ENCODE measurements around the gene CNTN1.

The CNTN1 gene

DNA sequence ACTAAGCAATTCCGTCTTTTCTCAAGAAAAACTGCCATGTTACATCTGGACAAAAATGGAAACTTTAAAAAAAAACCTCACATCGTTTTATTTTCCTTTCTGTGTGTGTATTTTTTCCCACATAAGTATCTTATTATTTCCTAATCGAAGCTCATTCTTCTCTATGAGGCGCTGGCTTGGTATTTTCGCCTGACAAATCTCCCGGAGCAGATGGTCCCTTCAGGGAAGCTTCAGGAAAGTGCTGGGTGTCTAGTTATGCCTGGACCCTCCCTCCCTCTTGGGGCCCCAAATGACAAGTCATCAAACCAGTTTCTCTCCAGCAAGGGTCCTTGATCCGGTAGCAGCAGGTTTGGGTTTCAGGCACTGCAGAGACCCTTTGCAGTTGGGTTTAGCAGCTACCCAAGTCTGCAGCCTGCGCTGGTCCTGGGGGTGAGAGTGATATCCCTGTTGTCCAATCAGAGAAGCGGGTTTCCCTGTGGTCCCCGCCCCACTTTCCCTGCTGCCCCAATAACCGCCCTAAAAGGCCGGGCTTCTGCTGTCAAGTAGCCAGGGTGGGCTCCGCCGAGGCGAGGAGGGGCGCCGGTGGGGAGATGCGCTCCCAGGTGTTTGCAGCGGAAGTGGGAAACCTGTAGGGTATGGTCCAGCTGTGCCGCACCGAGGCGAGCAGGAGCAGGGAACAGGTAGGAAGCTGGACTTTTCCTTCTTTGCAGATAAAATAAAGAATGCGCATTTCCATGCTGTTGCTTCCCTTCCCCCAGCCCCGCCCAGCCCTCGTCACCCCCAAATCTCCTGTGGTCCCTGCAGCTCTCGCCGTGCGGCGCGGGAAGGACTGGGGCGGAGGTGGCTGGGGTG is at the start of gene CNTN1:
TSS of gene CNTN1 (plus strand) at position 527 of the 852 bp plus-strand sequence.
- no peaks in the 10 kb centered on the region for H3K4me1 Mint-ChIP-seq (ENCODE audit: low read depth)
- no peaks in the 10 kb centered on the region for H3K9me3 Mint-ChIP-seq (ENCODE audit: low read depth)
- H3K36me3 Mint-ChIP-seq = no peaks in the 10 kb centered on the region
- H3K27ac Mint-ChIP-seq = no peak within 1 kb of the TSS
- H3K4me3 Mint-ChIP-seq = no peak within 1 kb of the TSS
- H3K27me3 Mint-ChIP-seq = peaks cover 27% of the 10 kb centered on the region

DNA sequence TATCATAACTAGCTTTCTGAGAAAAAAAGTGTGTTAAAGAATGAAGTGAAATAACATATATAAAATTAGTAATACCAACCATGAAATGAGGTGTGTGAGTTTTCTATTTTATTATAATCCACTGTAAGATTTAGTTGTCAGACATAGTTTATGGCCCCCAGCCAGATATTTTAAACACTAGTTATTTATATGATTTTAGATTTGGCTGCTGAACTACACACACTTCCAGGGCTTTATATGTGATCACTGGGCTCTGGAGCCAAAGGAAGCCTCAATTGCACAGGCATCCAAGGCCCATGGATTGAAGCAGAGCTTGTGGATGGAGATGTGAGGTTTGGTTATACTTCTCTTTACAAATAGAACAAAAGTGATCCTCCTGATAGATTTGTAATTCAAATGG is 48.7 kb upstream of the CNTN1 start:
- Mint-ChIP-seq H3K36me3 (no peaks in the 10 kb centered on the region), H3K4me3 (no peak overlapping the region), H3K4me1 (ENCODE audit: low read depth) (no peaks in the 10 kb centered on the region), H3K9me3 (ENCODE audit: low read depth) (peaks cover 5% of the 10 kb centered on the region), H3K27ac (no peak overlapping the region), H3K27me3 (no peaks in the 10 kb centered on the region)

DNA sequence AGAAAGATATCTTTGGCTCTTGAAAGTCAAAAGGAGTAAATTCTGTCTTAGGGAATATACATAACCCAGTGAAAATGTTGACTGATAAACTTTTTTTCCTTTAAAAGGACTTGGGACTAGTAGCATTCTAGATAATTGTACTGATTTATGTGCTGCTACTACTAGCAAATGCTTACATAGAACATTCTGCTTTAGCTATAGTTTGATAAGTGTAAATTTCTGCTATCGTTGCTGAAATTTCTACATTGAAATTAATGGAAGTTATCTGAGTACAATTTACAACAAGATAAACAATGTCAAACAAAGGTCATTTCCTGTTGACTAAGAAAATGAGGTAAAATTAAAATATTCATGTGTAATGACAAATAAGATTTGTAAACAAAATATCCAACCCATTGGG is 48.3 kb upstream of the CNTN1 start:
- Mint-ChIP-seq H3K9me3 (ENCODE audit: low read depth) (peaks cover 5% of the 10 kb centered on the region), H3K27ac (no peak overlapping the region), H3K27me3 (no peaks in the 10 kb centered on the region), H3K4me3 (no peak overlapping the region), H3K4me1 (ENCODE audit: low read depth) (no peaks in the 10 kb centered on the region), H3K36me3 (no peaks in the 10 kb centered on the region)

DNA sequence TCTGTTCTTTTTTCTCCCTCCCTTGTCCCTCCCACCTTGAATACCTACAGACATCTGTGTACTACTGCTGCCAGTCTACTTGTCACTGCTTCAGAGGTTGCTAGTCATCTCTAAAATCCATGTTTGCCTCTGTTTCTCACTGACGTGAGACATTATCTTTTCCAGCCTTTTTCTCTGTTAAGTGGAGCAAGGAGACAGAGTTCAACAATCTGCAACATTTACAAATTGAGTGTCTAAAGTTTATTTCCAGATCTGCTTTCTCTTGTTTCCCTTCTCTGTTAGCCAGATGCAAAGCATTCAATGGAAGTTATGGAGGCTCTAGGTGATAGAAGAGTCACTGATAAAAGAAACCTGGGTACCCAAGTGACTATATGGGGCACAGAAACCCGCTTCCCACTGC is 47.5 kb upstream of the CNTN1 start:
- Mint-ChIP-seq H3K4me1 (ENCODE audit: low read depth) (no peaks in the 10 kb centered on the region), H3K36me3 (no peaks in the 10 kb centered on the region), H3K9me3 (ENCODE audit: low read depth) (peaks cover 5% of the 10 kb centered on the region), H3K4me3 (no peak overlapping the region), H3K27me3 (no peaks in the 10 kb centered on the region), H3K27ac (no peak overlapping the region)

- no peak overlapping the region for H3K27ac Mint-ChIP-seq
- peaks cover 5% of the 10 kb centered on the region for H3K9me3 Mint-ChIP-seq (ENCODE audit: low read depth)
- H3K36me3 Mint-ChIP-seq = no peaks in the 10 kb centered on the region
- no peaks in the 10 kb centered on the region for H3K27me3 Mint-ChIP-seq
- no peak overlapping the region for H3K4me3 Mint-ChIP-seq
- no peaks in the 10 kb centered on the region for H3K4me1 Mint-ChIP-seq (ENCODE audit: low read depth)
Measured at GRCh38 chr12:40645361-40645760, 46.9 kb upstream of the CNTN1 start.

DNA sequence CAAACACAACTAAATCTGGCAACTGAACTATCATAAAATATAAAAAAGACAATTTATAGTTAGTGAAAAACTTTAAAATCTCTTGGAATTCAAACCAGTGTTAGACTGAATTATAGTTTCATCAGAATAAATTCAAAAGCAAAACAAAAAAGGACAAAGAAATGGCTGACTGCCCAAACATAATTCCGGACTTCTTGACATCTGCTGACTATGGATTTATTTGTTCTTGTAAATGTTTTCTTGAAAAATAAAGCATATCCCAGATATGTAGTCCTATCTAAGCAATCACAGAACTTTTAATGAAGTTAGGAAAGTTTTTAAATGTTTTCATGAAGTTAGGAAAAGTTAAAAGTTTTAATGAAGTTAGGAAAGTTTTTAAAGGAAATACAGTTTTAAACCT is 45.8 kb upstream of the CNTN1 start:
- no peak overlapping the region for H3K4me3 Mint-ChIP-seq

DNA sequence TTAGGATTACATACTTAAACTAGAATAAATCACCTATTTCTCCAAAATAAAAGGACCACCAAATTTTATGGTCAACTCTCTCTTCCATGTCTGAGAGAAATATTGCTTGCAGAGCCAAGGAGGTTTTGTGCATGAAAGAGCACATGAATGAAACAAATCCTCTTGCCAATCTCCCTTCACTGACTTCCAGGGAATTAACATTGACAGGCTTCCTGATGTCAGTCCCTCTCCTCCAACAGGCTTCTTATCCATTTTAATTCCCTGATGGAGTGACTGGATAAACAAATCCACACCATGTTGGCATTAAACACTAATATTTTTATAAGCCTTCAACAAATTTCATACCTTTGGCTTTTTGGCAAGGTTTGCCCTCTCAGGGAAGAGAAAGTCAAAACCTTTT is 45.3 kb upstream of the CNTN1 start:
- Mint-ChIP-seq H3K27ac (no peak overlapping the region), H3K4me3 (no peak overlapping the region), H3K4me1 (ENCODE audit: low read depth) (no peaks in the 10 kb centered on the region), H3K36me3 (no peaks in the 10 kb centered on the region), H3K27me3 (no peaks in the 10 kb centered on the region), H3K9me3 (ENCODE audit: low read depth) (peaks cover under 1% of the 10 kb centered on the region)

More for the DNA sequence above, 45.8 kb upstream of the CNTN1 start:
- H3K27me3 Mint-ChIP-seq = no peaks in the 10 kb centered on the region
- H3K27ac Mint-ChIP-seq = no peak overlapping the region
- H3K36me3 Mint-ChIP-seq = no peaks in the 10 kb centered on the region
- H3K4me1 Mint-ChIP-seq (ENCODE audit: low read depth) = no peaks in the 10 kb centered on the region
- H3K9me3 Mint-ChIP-seq (ENCODE audit: low read depth) = peaks cover 5% of the 10 kb centered on the region

GRCh38 chr12:40647651-40648050 is 44.6 kb upstream of the CNTN1 start:
- H3K27me3 Mint-ChIP-seq = no peaks in the 10 kb centered on the region
- no peak overlapping the region for H3K4me3 Mint-ChIP-seq
- H3K27ac Mint-ChIP-seq = no peak overlapping the region
- H3K4me1 Mint-ChIP-seq (ENCODE audit: low read depth) = no peaks in the 10 kb centered on the region
- no peaks in the 10 kb centered on the region for H3K9me3 Mint-ChIP-seq (ENCODE audit: low read depth)
- no peaks in the 10 kb centered on the region for H3K36me3 Mint-ChIP-seq

DNA sequence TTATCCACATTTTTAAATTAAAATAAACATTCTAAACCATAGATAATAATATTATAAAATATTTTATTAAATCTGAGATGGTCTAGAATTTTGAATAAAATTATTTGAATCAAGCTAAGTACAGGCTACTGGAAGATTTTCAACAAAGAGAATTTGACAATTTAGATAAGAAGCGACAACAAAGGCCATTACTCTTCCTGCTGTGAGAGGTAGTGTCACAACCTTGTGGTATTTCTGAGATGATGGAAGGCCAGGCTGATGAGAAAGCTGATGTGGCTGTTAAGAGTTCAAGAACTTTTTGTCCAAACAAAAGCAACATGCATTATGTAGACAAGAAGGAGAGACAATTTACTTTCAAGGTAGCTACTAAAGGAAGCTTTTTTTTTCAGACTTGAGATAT is 43.7 kb upstream of the CNTN1 start:
- no peaks in the 10 kb centered on the region for H3K36me3 Mint-ChIP-seq
- no peaks in the 10 kb centered on the region for H3K27me3 Mint-ChIP-seq
- no peaks in the 10 kb centered on the region for H3K4me1 Mint-ChIP-seq (ENCODE audit: low read depth)
- no peaks in the 10 kb centered on the region for H3K9me3 Mint-ChIP-seq (ENCODE audit: low read depth)
- H3K27ac Mint-ChIP-seq = no peak overlapping the region
- H3K4me3 Mint-ChIP-seq = no peak overlapping the region

GRCh38 chr12:40650038-40650704 is 42.1 kb upstream of the CNTN1 start:
- H3K27ac Mint-ChIP-seq = no peak overlapping the region
- no peaks in the 10 kb centered on the region for H3K36me3 Mint-ChIP-seq
- H3K4me3 Mint-ChIP-seq = no peak overlapping the region
- H3K27me3 Mint-ChIP-seq = no peaks in the 10 kb centered on the region
- no peaks in the 10 kb centered on the region for H3K4me1 Mint-ChIP-seq (ENCODE audit: low read depth)
- H3K9me3 Mint-ChIP-seq (ENCODE audit: low read depth) = no peaks in the 10 kb centered on the region

DNA sequence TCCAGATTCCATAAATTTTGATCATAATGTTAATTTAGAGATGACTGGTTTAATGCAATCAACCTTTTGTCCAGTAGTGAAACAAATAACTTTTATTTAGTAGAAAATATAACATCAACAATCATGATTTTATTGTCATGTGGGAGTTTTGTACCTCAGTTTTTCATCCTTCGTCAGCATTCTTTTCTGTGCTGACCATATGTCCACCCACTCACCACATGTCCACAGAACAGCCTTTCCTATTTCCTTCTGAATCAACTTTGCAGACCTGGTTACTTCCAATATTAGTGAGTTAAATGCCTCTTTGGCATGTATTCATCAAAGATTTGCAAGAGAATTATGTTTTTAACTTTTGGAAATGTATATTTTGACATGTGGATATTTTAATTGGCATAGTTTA is 36.8 kb upstream of the CNTN1 start:
- no peaks in the 10 kb centered on the region for H3K9me3 Mint-ChIP-seq (ENCODE audit: low read depth)
- no peaks in the 10 kb centered on the region for H3K4me1 Mint-ChIP-seq (ENCODE audit: low read depth)

DNA sequence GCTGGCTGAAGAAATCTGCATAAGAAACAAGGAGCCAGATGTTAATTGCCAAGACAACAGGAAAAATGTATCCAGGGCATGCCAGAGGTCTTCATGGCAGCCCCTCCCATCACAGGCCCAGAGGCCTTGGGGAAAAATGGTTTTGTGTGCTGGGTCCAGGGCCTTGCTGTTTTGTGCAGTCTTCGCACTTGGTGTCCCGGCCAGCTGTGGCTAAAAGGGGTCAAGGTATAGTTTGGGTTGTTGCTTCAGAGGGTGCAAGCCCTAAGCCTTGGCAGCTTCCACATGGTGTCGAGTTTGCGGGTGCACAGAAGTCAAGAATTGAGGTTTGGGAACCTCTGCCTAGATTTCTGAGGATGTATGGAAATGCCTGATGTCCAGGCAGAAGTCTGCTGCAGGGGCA is 29.9 kb upstream of the CNTN1 start:
- Mint-ChIP-seq H3K9me3 (ENCODE audit: low read depth) (peaks cover 5% of the 10 kb centered on the region), H3K4me3 (no peak overlapping the region)

More for the DNA sequence above, 36.8 kb upstream of the CNTN1 start:
- no peaks in the 10 kb centered on the region for H3K36me3 Mint-ChIP-seq
- H3K4me3 Mint-ChIP-seq = no peak overlapping the region
- no peak overlapping the region for H3K27ac Mint-ChIP-seq
- H3K27me3 Mint-ChIP-seq = no peaks in the 10 kb centered on the region

GRCh38 chr12:40663781-40664180 is 28.5 kb upstream of the CNTN1 start:
- Mint-ChIP-seq H3K9me3 (ENCODE audit: low read depth) (peaks cover 5% of the 10 kb centered on the region), H3K27ac (no peak overlapping the region), H3K4me3 (no peak overlapping the region), H3K27me3 (no peaks in the 10 kb centered on the region), H3K4me1 (ENCODE audit: low read depth) (no peaks in the 10 kb centered on the region), H3K36me3 (no peaks in the 10 kb centered on the region)

More for the DNA sequence above, 29.9 kb upstream of the CNTN1 start:
- Mint-ChIP-seq H3K36me3 (no peaks in the 10 kb centered on the region), H3K4me1 (ENCODE audit: low read depth) (no peaks in the 10 kb centered on the region), H3K27ac (no peak overlapping the region), H3K27me3 (no peaks in the 10 kb centered on the region)

GRCh38 chr12:40668099-40668529 is 24.1 kb upstream of the CNTN1 start:
- no peaks in the 10 kb centered on the region for H3K36me3 Mint-ChIP-seq
- H3K27ac Mint-ChIP-seq = no peak overlapping the region
- H3K27me3 Mint-ChIP-seq = no peaks in the 10 kb centered on the region
- H3K4me3 Mint-ChIP-seq = no peak overlapping the region
- peaks cover 5% of the 10 kb centered on the region for H3K9me3 Mint-ChIP-seq (ENCODE audit: low read depth)
- H3K4me1 Mint-ChIP-seq (ENCODE audit: low read depth) = no peaks in the 10 kb centered on the region

GRCh38 chr12:40672741-40673271 is 19.4 kb upstream of the CNTN1 start:
- Mint-ChIP-seq H3K27ac (no peak overlapping the region), H3K27me3 (no peaks in the 10 kb centered on the region)

More at GRCh38 chr12:40672741-40673271, 19.4 kb upstream of the CNTN1 start:
- no peaks in the 10 kb centered on the region for H3K4me1 Mint-ChIP-seq (ENCODE audit: low read depth)
- peaks cover 11% of the 10 kb centered on the region for H3K9me3 Mint-ChIP-seq (ENCODE audit: low read depth)
- no peaks in the 10 kb centered on the region for H3K36me3 Mint-ChIP-seq
- H3K4me3 Mint-ChIP-seq = no peak overlapping the region
